Muscle of arm (tissue), 14 donors: Measurements from ENCODE around the gene SUGP1. TPM values are rescaled to one million over a fixed set of nuclear protein-coding genes. Genes with fewer than 3 reads are reported as not detected.
A peak's percentile ranks its signal among the peaks of the same experiment; 100 is the strongest.
"Not testable (repeated sequence)": the region's sequence is repeated elsewhere in the genome, so short reads cannot be mapped to it uniquely, and the experiment has no call there.

Experiments
- DNase-seq: peaks from one replicate; pipeline ENCODE4 v3.0.0-alpha.2; 2013
- long read RNA-seq, 11 donors: transcript quantifications; one replicate each; lab custom pipeline, GENCODE V29; 2026
- polyA plus RNA-seq, 12 donors: library from polyadenylated mRNA; unstranded; fragments of 120-200 nt; gene quantifications; one replicate each; pipeline ENCODE4 v1.2.1, GENCODE V29; 2013; ENCODE audit not compliant: insufficient read length in 12 of 12

The SUGP1 gene, protein sequence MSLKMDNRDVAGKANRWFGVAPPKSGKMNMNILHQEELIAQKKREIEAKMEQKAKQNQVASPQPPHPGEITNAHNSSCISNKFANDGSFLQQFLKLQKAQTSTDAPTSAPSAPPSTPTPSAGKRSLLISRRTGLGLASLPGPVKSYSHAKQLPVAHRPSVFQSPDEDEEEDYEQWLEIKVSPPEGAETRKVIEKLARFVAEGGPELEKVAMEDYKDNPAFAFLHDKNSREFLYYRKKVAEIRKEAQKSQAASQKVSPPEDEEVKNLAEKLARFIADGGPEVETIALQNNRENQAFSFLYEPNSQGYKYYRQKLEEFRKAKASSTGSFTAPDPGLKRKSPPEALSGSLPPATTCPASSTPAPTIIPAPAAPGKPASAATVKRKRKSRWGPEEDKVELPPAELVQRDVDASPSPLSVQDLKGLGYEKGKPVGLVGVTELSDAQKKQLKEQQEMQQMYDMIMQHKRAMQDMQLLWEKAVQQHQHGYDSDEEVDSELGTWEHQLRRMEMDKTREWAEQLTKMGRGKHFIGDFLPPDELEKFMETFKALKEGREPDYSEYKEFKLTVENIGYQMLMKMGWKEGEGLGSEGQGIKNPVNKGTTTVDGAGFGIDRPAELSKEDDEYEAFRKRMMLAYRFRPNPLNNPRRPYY
- polyA plus RNA-seq = 10 to 100 TPM in 11 of 12 donors, not detected in 1; 30.7 to 60.9 (median 35.2) TPM
- long read RNA-seq, donor 1, transcript SUGP1-208 (4 exons, 715 nt) = major isoform, 7 of 32 reads
- long read RNA-seq, donor 1, partial matches to known transcripts = 20 of 32 reads
- long read RNA-seq, donor 1, other reads (novel, unspliced or antisense) = 0 of 32 reads
- long read RNA-seq, donor 2, transcript SUGP1-201 (14 exons, 2,423 nt) = major isoform, 5 of 6 reads
- long read RNA-seq, donor 2, partial matches to known transcripts = 0 of 6 reads
- long read RNA-seq, donor 2, other reads (novel, unspliced or antisense) = 0 of 6 reads
- long read RNA-seq, donor 3, partial matches to known transcripts = 5 of 5 reads
- long read RNA-seq, donor 3, other reads (novel, unspliced or antisense) = 0 of 5 reads
- long read RNA-seq, donor 4, partial matches to known transcripts = 0 of 2 reads
- long read RNA-seq, donor 4, other reads (novel, unspliced or antisense) = 0 of 2 reads
- long read RNA-seq, donor 5, transcript SUGP1-201 (14 exons, 2,423 nt) = major isoform, 6 of 21 reads
- long read RNA-seq, donor 5, partial matches to known transcripts = 5 of 21 reads
- long read RNA-seq, donor 5, other reads (novel, unspliced or antisense) = 6 of 21 reads
- long read RNA-seq, donor 6, partial matches to known transcripts = 26 of 28 reads
- long read RNA-seq, donor 6, other reads (novel, unspliced or antisense) = 0 of 28 reads
- long read RNA-seq, donor 7, partial matches to known transcripts = 0 of 11 reads
- long read RNA-seq, donor 7, other reads (novel, unspliced or antisense) = 6 of 11 reads
- long read RNA-seq, donor 8, partial matches to known transcripts = 6 of 19 reads
- long read RNA-seq, donor 8, other reads (novel, unspliced or antisense) = 9 of 19 reads
- long read RNA-seq, donor 9, partial matches to known transcripts = 0 of 5 reads
- long read RNA-seq, donor 9, other reads (novel, unspliced or antisense) = 0 of 5 reads
- long read RNA-seq, donor 10, transcript SUGP1-201 (14 exons, 2,423 nt) = major isoform, 5 of 7 reads
- long read RNA-seq, donor 10, partial matches to known transcripts = 0 of 7 reads
- long read RNA-seq, donor 10, other reads (novel, unspliced or antisense) = 0 of 7 reads
- long read RNA-seq, donor 11, partial matches to known transcripts = 5 of 11 reads
- long read RNA-seq, donor 11, other reads (novel, unspliced or antisense) = 0 of 11 reads

DNA sequence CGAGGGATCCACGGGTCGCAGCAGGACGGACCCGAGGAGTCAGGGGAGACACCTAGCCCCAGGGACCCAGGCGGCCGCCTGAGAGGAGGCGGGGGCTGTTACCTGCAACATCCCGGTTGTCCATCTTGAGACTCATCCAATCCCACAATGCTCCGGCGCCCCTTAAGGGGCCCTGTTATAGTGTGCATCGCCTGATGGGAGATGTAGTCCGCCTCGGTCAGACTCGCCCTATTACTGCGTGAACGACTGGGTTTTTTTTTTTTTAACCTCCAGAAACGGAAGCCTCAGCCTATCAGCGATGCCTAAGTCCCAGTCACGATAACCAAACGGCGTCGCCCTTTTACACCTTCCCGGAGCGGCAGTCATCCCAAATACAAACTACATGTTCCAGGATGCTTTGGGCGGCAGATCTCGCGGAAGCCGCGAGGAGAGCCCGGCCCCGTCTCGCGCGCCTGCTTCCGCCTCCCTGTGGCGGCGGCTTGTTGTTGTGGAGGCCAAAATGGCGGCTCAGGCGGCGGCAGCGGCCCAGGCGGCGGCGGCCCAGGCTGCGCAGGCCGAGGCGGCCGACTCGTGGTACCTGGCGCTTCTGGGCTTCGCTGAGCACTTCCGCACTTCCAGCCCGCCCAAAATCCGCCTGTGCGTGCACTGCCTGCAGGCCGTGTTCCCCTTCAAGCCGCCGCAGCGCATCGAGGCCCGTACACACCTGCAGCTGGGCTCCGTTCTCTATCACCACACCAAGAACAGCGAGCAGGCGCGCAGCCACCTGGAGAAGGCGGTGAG is at the start of gene SUGP1, which contains the start of gene MAU2:
SUGP1 (minus strand) TSS at position 149 of the 780 bp plus-strand sequence; CDS start at position 136, 13 bp downstream.
MAU2 (plus strand) TSS at position 469 of the 780 bp plus-strand sequence; CDS start at position 500, 31 bp downstream.
- DNase-seq = peak; percentile 91

DNA sequence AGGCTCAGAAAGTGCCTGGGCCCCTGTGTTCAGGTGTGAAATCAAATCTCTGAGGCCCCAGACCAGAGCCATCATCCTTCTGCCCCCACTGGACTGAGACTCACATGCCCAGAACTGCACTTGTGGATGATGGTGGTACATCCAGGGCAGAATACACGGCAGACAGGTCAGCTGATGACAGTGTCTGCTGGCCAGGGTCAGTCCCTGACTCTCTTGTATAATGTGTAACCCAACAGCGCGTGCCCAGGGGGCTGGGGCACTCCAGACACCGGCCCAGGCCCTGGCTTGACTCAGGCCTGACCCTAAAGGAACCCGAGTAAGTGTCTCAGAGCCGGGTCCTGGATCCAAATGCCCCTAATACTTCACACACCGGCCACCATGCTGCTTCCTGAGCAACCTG is 47.8 kb upstream of the SUGP1 start:
- no peak for DNase-seq

DNA sequence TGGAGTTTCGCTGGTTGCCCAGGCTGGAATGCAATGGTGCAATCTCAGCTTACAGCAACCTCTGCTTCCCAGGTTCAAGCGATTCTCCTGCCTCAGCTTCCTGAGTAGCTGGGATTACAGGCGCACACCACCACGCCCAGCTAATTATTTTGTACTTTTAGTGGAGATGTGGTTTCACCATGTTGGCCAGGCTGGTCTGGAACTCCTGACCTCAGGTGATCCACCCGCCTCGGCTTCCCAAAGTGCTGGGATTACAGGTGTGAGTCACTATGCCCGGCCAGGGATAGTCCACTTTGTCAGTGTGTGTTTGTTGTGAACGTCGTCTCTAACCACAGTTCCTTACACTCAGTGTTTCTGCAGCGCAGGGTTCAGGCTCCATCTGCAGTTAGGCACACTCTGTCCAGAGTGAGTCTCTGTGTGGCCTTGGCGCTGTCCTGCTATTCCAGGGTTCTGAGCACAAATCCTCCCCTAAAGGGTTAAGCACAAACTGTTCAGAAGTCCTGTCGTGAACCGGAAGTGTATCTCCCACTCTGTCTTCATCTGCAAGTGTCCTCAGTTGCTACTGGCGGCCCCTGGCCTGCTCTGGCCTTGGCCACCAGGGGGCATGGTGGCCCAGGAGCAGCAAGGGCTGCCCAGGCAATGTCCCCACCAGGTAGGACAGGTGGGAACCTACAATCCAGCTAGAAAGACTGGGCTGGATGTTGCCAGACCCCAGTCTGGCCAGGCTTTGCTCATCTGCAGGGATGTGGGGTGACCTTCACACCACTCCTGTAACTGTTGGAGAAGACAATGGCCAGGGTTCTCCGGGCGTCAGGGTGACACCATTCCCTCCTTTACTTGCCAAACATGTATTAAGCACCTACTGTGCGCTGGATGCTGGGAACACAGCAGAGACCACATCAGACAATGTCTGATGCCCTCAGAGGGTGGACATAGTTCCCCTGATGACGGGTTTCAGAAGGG is 46.4 kb upstream of the SUGP1 start:
- DNase-seq = peak; percentile 43

DNA sequence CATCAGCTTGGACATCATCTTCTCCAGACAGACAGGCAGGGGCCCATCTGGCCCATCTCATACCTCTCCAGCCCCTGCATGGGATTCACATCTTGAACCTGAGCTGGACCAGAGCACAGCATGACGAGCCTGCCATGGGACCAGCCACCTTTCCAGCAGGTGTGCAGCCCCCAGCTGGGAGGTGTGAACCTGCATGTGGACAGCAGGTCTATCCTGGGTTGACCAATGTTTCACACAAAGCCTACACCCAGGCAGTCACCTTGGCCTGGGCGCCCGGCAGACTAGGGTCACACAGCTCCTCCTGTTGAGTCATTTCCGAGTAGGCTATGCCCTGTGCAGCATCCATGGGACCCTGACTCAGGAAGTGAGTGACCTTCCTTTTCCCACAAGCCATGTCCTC is 41.8 kb upstream of the SUGP1 start:
- DNase-seq = no peak

- DNase-seq = peak; percentile 83
Measured at GRCh38 chr19:19361075-19361594, 40.8 kb upstream of the SUGP1 start.

GRCh38 chr19:19356901-19357566 is 36.7 kb upstream of the SUGP1 start:
- no peak for DNase-seq

GRCh38 chr19:19356500-19356899 is 36.2 kb upstream of the SUGP1 start:
- DNase-seq = no peak

DNA sequence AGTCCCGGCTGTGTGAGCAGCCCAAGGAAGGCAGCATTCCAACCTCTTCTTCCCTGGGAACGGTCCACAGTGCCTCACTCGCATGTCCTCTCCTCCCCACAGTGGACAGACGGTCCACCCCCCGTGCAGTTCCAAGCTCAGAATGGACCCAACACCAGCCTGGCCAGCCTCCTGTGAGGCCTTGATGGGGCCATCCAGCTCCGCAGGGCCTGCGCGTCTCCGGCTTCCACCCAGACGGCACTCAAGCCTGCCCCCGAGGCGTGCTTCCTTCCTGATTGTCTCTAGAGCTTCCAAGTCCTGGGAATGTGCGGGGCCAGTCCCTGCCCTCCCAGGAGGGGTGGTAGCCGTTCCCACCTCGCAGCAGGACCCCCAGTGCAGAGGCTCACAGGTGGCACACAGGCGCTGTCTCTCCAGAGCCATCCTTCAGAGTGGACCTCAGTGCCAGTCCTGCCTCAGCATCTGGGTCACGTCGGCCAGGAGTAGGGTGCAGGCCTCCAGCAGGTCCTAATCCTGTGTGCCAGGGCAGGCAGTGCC is 35.4 kb upstream of the SUGP1 start:
- DNase-seq = no peak

GRCh38 chr19:19354932-19355331 is 34.6 kb upstream of the SUGP1 start:
- no peak for DNase-seq

DNA sequence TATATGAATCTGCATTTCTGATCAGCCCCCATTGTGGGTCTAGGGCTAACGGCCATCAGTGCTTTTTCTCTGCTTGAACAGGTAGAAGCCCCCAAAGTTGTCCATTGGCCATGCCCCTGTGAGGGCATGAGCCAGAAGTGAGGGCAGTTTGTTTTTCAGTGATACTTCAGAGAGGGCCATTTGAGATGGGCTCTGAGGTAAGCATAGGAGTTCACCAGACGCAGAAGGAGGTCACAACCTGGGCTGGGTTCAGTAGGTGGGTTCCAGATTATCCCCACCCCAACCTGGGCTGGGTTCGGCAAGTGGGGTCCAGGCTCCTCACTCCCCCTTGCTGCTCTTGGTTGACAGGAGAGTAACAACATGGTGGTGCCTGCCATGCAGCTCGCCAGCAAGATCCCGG is 33.7 kb upstream of the SUGP1 start:
- no peak for DNase-seq

GRCh38 chr19:19352823-19353222 is 32.5 kb upstream of the SUGP1 start:
- no peak for DNase-seq

DNA sequence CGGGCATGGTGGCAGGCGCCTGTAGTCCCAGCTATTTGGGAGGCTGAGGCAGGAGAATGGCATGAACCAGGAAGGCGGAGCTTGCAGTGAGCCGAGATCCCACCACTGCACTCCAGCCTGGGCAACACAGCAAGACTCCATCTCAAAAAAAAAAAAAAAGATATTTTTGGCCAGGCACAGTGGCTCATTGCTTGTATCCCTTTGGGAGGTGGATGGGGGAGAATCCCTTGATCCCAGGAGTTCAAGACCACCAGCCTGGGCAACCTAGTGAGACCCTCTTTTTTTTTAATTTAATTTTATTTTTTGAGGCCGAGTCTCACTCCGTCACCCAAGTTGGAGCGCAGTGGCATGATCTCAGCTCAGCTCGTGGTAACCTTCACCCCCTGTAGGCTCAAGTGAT is 30.4 kb upstream of the SUGP1 start:
- not testable (repeated sequence) for DNase-seq

DNA sequence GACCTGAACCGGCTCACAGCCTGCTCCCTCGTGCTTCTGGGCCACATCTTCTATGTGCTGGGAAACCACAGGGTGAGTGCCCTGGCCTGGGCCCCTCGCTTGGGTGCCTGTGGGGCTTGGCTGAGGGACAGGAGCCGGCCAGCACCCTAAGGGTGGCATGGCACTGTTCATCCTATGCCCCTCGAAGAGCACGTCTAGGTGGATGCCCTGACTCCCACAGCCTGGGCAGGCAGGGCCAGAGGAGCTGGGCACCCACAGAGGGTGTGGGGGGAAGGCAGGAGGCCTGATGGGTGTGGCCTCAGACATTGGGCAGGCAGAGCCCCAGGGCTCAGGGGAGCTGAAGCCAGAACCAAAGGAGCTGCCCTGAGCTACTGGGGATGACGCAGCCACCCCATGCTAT is 29.1 kb upstream of the SUGP1 start:
- DNase-seq = no peak

DNA sequence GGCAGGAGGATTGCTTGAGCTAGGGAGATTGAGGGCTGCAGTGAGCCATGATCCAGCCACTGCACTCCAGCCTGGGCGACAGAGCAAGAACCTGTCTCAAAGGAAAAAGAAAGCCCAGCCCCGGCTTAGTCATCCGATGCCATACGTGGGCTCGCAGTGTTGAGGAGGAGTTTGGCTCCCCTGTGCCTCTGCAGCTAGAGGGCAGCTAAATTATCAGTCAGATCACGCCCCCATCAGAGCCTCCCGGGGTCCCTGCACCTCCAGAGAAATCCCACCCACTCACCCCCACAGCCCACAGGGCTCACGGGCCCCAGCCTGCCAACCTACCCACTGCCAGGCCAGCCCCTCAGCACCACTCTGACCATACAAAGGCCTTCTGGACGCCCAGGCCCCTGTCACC is 28.0 kb upstream of the SUGP1 start:
- DNase-seq = no peak

DNA sequence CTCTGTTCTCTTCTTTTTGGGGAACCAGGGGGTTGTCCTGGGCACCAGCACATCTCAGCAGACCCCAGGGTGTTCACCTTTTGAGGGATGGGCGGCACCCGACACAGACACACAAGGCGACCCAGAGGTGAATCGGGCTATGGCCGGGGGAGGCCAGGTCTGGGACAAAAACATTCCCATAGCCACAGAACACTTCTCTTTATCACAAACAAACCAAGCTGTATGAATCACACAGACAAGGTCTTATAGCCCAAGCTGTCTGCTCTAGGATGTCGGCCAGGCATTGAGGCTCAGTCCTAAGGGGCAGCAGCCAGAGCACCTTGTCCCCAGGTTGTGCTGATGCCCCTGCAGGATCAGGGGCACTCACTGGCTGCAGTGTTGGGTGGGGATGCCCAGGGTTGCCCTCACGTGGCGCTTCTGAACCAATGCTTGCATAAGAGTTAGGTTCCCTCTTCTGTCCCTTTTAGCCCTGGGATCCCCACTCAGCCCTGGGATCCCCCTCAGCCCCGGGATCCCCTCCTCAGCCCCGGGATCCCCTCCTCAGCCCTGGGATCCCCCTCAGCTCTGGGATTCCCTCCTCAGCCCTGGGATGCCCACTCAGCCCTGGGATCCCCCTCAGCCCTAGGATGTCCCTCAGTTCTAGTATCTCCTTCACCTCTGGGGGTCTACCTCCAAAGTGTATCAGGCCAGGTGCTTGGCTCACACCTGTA is 27.2 kb upstream of the SUGP1 start:
- no peak for DNase-seq

GRCh38 chr19:19345970-19346369 is 25.7 kb upstream of the SUGP1 start:
- no peak for DNase-seq

DNA sequence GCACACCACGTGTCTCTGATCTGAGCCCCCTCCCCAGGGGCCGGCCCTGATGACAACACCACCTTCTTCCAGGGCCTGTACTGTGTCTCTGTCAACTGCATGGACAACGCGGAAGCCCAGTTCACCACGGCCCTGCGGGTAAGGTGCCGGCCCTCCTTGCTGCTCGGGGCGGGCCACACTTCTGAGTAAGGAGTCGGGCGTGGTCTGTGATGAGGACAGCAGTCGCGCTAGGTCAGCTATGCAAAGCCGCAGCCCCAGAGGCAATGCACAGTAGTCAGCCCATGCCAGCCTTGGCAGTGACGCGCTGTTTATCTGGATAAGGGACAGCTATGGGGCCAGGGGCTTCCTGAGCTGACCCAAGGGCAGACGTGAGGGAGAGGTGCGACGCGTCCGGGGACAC is 24.9 kb upstream of the SUGP1 start:
- DNase-seq = no peak
